ENCODE measurements around the gene PRDM5. TPM values are rescaled to one million over a fixed set of nuclear protein-coding genes. Genes with fewer than 3 reads are reported as not detected.

PRDM5 gene
- 10 to 100 TPM in 5 of 6 donors, 1 to 10 TPM in 1; 8.0 to 28.3 (median 18.9) TPM for total RNA-seq

- 1 to 2% methylated on average over 25 to 47 of the region's 86 CpGs for WGBS, 2 donors
- DNase-seq = peak; percentile 53 to 94
- TF ChIP-seq EP300 (IDR thresholded peaks at IDR 0.05) (no peak), POLR2A (IDR thresholded peaks at IDR 0.05) (peak in 2 of 4 donors; percentile 5 to 16), CTCF (IDR thresholded peaks at IDR 0.05) (peak in 4 of 6 experiments; percentile 11 to 50 (median 30)), POLR2AphosphoS5 (IDR thresholded peaks at IDR 0.05) (no peak)
- H3K27ac ChIP-seq = peak within 1 kb of the TSS; percentile 93 to 99 (median 95)
- H3K36me3 ChIP-seq = no peaks in the 10 kb centered on the region
- H3K4me1 ChIP-seq = peaks cover 14 to 31% (median 19%) of the 10 kb centered on the region in 4 donors
- ATAC-seq (ENCODE audit: low FRiP score in 2 of 2) = peak; percentile 83 to 88
- H3K27me3 ChIP-seq = peaks cover 0 to 10% (median 0%) of the 10 kb centered on the region in 4 donors
- no peaks in the 10 kb centered on the region for H3K9me3 ChIP-seq
- H3K4me3 ChIP-seq = peak within 1 kb of the TSS; percentile 74 to 86 (median 74)
Observed at GRCh38 chr4:120922381-120923206, at the start of gene PRDM5. TSS of gene PRDM5 (minus strand) at chr4:120922726. CDS start at chr4:120922608, 118 bp downstream.

- Histone ChIP-seq H3K27me3 (no peaks in the 10 kb centered on the region), H3K36me3 (no peaks in the 10 kb centered on the region), H3K4me1 (no peaks in the 10 kb centered on the region), H3K4me3 (no peak overlapping the region), H3K27ac (no peak overlapping the region), H3K9me3 (no peaks in the 10 kb centered on the region)
- WGBS, 2 donors = 68 to 82% methylated on average over 1 of the region's 1 CpG
- ATAC-seq (ENCODE audit: low FRiP score in 2 of 2) (no peak), DNase-seq (no peak)
- no peak for TF ChIP-seq POLR2AphosphoS5 (IDR thresholded peaks at IDR 0.05)
- no peak for TF ChIP-seq EP300 (IDR thresholded peaks at IDR 0.05)
- TF ChIP-seq CTCF (IDR thresholded peaks at IDR 0.05) = no peak
- no peak for TF ChIP-seq POLR2A (IDR thresholded peaks at IDR 0.05)
Observed at GRCh38 chr4:120971884-120972283, 49.4 kb upstream of the PRDM5 start.

- no peaks in the 10 kb centered on the region for H3K36me3 ChIP-seq
- 73 to 77% methylated on average over 4 of the region's 4 CpGs for WGBS, 2 donors
- TF ChIP-seq POLR2A (IDR thresholded peaks at IDR 0.05) (no peak), CTCF (IDR thresholded peaks at IDR 0.05) (no peak), EP300 (IDR thresholded peaks at IDR 0.05) (no peak), POLR2AphosphoS5 (IDR thresholded peaks at IDR 0.05) (no peak)
Observed at GRCh38 chr4:120965938-120966337, 43.4 kb upstream of the PRDM5 start.

GRCh38 chr4:120964596-120964995, 42.1 kb upstream of the PRDM5 start:
- H3K4me3 ChIP-seq = no peak overlapping the region
- TF ChIP-seq EP300 (IDR thresholded peaks at IDR 0.05) (no peak), CTCF (IDR thresholded peaks at IDR 0.05) (no peak), POLR2A (IDR thresholded peaks at IDR 0.05) (no peak), POLR2AphosphoS5 (IDR thresholded peaks at IDR 0.05) (no peak)
- H3K36me3 ChIP-seq = no peaks in the 10 kb centered on the region
- no peaks in the 10 kb centered on the region for H3K27me3 ChIP-seq
- DNase-seq (no peak), ATAC-seq (ENCODE audit: low FRiP score in 2 of 2) (no peak)
- no peaks in the 10 kb centered on the region for H3K4me1 ChIP-seq
- WGBS, 2 donors = 68 to 69% methylated on average over 1 of the region's 1 CpG
- no peaks in the 10 kb centered on the region for H3K9me3 ChIP-seq
- H3K27ac ChIP-seq = no peak overlapping the region

More at GRCh38 chr4:120965938-120966337, 43.4 kb upstream of the PRDM5 start:
- no peak overlapping the region for H3K4me3 ChIP-seq
- H3K27me3 ChIP-seq = no peaks in the 10 kb centered on the region
- DNase-seq (no peak), ATAC-seq (ENCODE audit: low FRiP score in 2 of 2) (no peak)
- H3K9me3 ChIP-seq = no peaks in the 10 kb centered on the region
- H3K4me1 ChIP-seq = no peaks in the 10 kb centered on the region
- no peak overlapping the region for H3K27ac ChIP-seq
